ENCODE data around the gene MYH10.

Gene MYH10

DNA sequence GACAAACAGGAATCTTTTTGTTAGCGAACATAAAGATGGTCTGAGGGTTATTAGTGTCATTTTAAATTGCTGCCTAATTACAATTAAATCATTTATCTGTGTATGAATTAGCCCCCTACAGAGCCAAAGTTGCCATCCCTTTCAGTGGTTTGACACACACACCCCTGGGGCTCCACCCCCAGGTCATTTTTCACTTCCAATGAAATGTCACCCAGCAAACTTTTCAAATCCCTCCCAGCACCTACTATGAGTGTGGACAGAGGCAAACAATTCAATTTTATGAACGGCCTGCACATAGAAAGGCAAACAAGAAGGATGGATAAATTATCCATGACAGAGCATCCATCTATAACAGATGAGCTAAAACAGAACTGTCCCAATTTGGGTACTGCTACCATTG lies 2.4 kb downstream of the MYH10 start:
- TF ChIP-seq, protein P1, sequence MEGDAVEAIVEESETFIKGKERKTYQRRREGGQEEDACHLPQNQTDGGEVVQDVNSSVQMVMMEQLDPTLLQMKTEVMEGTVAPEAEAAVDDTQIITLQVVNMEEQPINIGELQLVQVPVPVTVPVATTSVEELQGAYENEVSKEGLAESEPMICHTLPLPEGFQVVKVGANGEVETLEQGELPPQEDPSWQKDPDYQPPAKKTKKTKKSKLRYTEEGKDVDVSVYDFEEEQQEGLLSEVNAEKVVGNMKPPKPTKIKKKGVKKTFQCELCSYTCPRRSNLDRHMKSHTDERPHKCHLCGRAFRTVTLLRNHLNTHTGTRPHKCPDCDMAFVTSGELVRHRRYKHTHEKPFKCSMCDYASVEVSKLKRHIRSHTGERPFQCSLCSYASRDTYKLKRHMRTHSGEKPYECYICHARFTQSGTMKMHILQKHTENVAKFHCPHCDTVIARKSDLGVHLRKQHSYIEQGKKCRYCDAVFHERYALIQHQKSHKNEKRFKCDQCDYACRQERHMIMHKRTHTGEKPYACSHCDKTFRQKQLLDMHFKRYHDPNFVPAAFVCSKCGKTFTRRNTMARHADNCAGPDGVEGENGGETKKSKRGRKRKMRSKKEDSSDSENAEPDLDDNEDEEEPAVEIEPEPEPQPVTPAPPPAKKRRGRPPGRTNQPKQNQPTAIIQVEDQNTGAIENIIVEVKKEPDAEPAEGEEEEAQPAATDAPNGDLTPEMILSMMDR (IDR thresholded peaks at IDR 0.05; ENCODE audit: borderline replicate concordance, insufficient read depth, low read depth, low read length) = no peak
- no peak overlapping the region for H3K4me3 ChIP-seq (ENCODE audit: low read depth, low read length)

DNA sequence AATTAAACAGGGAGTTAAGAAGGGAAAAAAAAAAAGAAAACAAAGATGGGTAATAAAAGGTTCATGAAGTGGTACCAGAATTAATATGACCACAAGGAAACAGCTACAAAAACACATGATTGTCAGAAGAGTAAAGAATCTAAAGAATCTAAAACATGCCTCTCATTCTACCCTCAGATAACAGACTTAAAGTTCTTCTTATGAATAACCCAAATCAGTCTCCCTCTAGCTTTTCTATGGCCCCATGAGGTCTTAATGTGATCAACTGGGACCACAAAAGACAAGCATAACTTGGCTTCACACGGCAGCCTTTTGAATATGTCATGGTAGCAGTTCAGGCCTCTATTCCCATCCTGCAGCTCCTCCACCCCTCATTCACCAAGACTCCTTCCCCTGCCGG lies 6.9 kb downstream of the MYH10 start:
- no peak overlapping the region for H3K4me3 ChIP-seq (ENCODE audit: low read depth, low read length)
- TF ChIP-seq, protein P1 (IDR thresholded peaks at IDR 0.05; ENCODE audit: borderline replicate concordance, insufficient read depth, low read depth, low read length) = no peak

DNA sequence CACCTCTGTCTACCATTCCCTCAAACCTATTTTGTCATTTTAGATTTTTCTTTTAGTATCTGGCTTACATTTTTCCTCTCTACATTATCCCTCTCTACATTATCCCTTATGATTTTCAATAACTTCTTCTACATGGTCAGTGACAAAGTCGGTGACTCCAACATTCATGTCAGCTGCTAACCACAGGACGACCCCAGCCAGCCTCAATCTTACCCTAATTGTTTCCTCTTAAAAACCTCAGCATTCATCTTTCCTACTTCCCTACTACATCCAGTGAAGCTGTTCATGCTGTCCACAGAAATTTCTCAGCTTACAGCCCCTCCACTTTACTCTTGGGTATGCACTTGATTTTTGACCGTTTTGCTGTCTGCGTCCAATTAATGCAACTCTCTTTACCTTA lies 8.3 kb downstream of the MYH10 start:
- H3K4me3 ChIP-seq (ENCODE audit: low read depth, low read length) = no peak overlapping the region
- TF ChIP-seq, protein P1 (IDR thresholded peaks at IDR 0.05; ENCODE audit: borderline replicate concordance, insufficient read depth, low read depth, low read length) = no peak

DNA sequence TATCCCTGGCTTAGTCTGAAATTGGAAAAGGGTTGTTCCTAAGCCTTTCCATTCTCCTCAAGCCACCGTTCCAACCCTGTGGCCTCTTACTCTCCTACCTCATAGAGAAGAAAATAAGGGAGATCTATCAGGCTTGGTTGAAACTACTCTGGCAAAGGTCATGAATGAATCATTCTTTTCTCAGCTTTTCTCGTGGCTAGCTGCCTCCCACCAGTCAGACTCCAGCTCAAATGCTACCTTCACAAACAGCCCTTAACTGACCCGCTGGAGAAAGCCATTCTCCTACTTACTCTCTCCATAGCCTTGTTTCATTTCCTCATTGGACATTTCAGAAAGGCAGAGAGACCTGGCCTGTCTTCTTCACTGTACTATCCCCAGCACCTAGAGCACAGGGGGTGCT lies 8.9 kb downstream of the MYH10 start:
- TF ChIP-seq, protein P1 (IDR thresholded peaks at IDR 0.05; ENCODE audit: borderline replicate concordance, insufficient read depth, low read depth, low read length) = no peak
- no peak overlapping the region for H3K4me3 ChIP-seq (ENCODE audit: low read depth, low read length)

DNA sequence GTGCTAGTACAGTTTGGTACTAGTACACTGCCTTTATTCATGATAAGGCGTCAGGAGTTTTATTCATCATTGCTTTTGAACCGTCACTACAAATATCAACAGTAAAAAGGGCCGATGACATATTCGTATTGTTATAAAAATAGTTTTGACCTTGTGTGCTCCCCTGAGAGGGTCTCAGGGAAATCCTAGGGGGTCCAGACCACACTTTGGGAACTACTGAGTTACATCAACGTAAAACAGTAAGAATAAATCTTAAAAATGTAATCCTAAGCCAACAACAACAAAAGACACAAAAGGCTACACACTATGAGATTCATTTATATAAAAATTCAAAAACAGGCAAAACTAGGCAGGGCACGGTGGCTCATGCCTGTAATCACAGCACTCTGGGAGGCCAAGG lies 11.2 kb downstream of the MYH10 start:
- no peak overlapping the region for H3K4me3 ChIP-seq (ENCODE audit: low read depth, low read length)
- TF ChIP-seq, protein P1 (IDR thresholded peaks at IDR 0.05; ENCODE audit: borderline replicate concordance, insufficient read depth, low read depth, low read length) = no peak

DNA sequence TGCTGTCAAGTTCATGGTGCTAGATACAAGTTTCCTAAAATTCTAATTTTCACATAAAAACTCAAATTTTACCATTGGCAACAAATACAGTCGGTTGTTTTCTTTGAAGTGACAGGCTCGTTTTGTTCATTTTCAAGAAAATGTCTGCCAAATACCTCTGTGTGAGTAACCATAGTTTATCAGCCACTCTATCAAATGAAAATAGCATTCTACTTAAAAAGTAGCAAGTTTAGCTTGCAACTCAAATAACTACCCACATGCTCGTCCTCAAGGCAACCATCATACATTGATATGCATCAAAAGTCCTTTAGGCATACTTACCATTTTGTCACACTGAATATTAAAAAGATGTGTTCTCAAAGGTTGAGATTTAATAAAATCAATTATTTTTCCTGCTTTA lies 11.7 kb downstream of the MYH10 start:
- no peak overlapping the region for H3K4me3 ChIP-seq (ENCODE audit: low read depth, low read length)
- TF ChIP-seq, protein P1 (IDR thresholded peaks at IDR 0.05; ENCODE audit: borderline replicate concordance, insufficient read depth, low read depth, low read length) = no peak

DNA sequence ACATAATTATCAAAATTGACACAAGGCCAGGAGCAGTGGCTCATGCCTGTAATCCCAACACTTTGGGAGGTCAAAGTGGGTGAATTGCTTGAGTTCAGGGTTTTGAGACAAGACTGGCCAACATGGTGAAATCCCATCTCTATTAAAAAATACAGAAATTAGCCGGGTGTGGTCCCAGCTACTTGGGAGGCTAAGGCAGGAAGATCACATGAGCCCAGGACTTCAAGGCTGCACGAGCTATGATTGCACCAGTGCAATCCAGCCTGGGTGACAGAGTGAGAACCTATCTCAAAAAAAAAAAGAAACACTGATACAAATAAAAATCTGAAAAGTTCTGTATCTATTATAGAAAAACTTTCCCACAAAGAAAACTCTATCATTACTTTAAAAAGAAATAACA lies 15.5 kb downstream of the MYH10 start:
- TF ChIP-seq, protein P1 (IDR thresholded peaks at IDR 0.05; ENCODE audit: borderline replicate concordance, insufficient read depth, low read depth, low read length) = no peak
- no peak overlapping the region for H3K4me3 ChIP-seq (ENCODE audit: low read depth, low read length)
